A673 (cell line): ENCODE data around the gene G6PD. TPM values are rescaled to one million over a fixed set of nuclear protein-coding genes. Genes with fewer than 3 reads are reported as not detected.

ENCODE experiments used
- BruUV-seq: library from RNA; stranded (reverse); fragments of 400-500 nt; replicated peaks from 2 replicates; lab custom pipeline; 2021; lab: Mats Ljungman, UMichigan
- CTCF ChIA-PET: fragments of 300-600 bp; sonication (Branson Sonifier 250); formaldehyde crosslinking; loops from one replicate; lab custom pipeline; 2022; ENCODE audit warnings: antibody characterized with exemption; lab: Charles Lee
- POLR2A ChIA-PET: fragments of 300-600 bp; sonication (Branson Sonifier 250); formaldehyde crosslinking; loops from one replicate; lab custom pipeline; 2022; ENCODE audit warnings: antibody characterized with exemption; ENCODE audit not compliant: low non-redundant PET; lab: Charles Lee
- DNase-seq: peaks from one replicate; pipeline ENCODE4 v3.0.0-alpha.2; 2015; ENCODE audit warnings: low spot score
- H3K27ac ChIP-seq: fragments of 200-600 bp; sonication (generic); 2 replicates; pipeline ENCODE4 v1.5.1; 2016; ENCODE audit warnings: mixed run types, low read depth, mild to moderate bottlenecking, mixed read lengths, antibody characterized with exemption, low read length; ENCODE audit not compliant: poor library complexity, severe bottlenecking
- H3K27me3 ChIP-seq: fragments of 200-600 bp; sonication (generic); replicated peaks from 2 replicates; pipeline ENCODE4 v1.6.1; 2017; ENCODE audit warnings: mixed run types, low read depth, mild to moderate bottlenecking, mixed read lengths, antibody characterized with exemption, low read length; ENCODE audit not compliant: insufficient read depth, poor library complexity
- H3K36me3 ChIP-seq: fragments of 200-600 bp; sonication (generic); 2 replicates; pipeline ENCODE4 v1.6.1; 2016; ENCODE audit warnings: mixed run types, mild to moderate bottlenecking, mixed read lengths, antibody characterized with exemption, low read length; ENCODE audit not compliant: insufficient read depth, poor library complexity, severe bottlenecking
- H3K4me1 ChIP-seq: fragments of 200-600 bp; sonication (generic); 2 replicates; pipeline ENCODE4 v1.6.1; 2017; ENCODE audit warnings: mixed run types, mild to moderate bottlenecking, mixed read lengths, antibody characterized with exemption, low read length; ENCODE audit not compliant: insufficient read depth, poor library complexity, severe bottlenecking
- H3K4me3 ChIP-seq: fragments of 200-600 bp; sonication (generic); 2 replicates; pipeline ENCODE4 v1.5.1; 2016; ENCODE audit warnings: low read depth, mixed run types, mild to moderate bottlenecking, mixed read lengths, low read length; ENCODE audit not compliant: poor library complexity, severe bottlenecking
- H3K9me3 ChIP-seq: fragments of 200-600 bp; sonication (generic); 2 replicates; pipeline ENCODE4 v1.6.1; 2016; ENCODE audit warnings: mixed run types, low read depth, mild to moderate bottlenecking, mixed read lengths, antibody characterized with exemption, low read length; ENCODE audit not compliant: poor library complexity, severe bottlenecking
- CTCF ChIP-seq: fragments of 300-800, 200-600 bp; sonication (generic); conservative IDR thresholded peaks from 2 replicates; pipeline ENCODE4 v1.5.1; 2017; ENCODE audit warnings: low read depth, mild to moderate bottlenecking, antibody characterized with exemption, low read length, moderate library complexity, mixed read lengths
- EZH2 ChIP-seq: fragments of 200-600 bp; sonication (generic); IDR thresholded peaks from 2 replicates; pipeline ENCODE4 v1.6.1; 2017; ENCODE audit warnings: borderline replicate concordance, low read depth, mild to moderate bottlenecking, mixed read lengths, antibody characterized with exemption, low read length; ENCODE audit not compliant: poor library complexity, severe bottlenecking
- intact Hi-C: fragments of 100-400 bp; cut with micrococcal nuclease; formaldehyde crosslinking; loops from one replicate; pipeline ENCODE4 v1.10.0; 2022; ENCODE audit not compliant: unreplicated experiment
- total RNA-seq: library from RNA; stranded (reverse); gene quantifications from 2 replicates; pipeline ENCODE4 v1.2.3, GENCODE V29; 2021

G6PD gene
- total RNA-seq, 1 experiment from 2014 or later: 203 TPM

GRCh38 chrX:154507673-154508383 lies 38.8 kb downstream of the G6PD start:
- intact Hi-C loops: no loop called here

GRCh38 chrX:154506483-154507332 lies 39.9 kb downstream of the G6PD start:
- ChIA-PET POLR2A (no interaction called here), CTCF (no interaction called here)
- no peak overlapping the region for H3K4me3 ChIP-seq
- BruUV-seq: TSS peak; percentile 36
- no peaks in the 10 kb centered on the region for H3K36me3 ChIP-seq
- no peaks in the 10 kb centered on the region for H3K27me3 ChIP-seq
- DNase-seq: no peak
- intact Hi-C loops: no loop called here
- no peak overlapping the region for H3K27ac ChIP-seq
- TF ChIP-seq CTCF (no peak), EZH2 (no peak)
- H3K4me1 ChIP-seq: no peaks in the 10 kb centered on the region
- H3K9me3 ChIP-seq: no peaks in the 10 kb centered on the region

More at GRCh38 chrX:154507673-154508383, 38.8 kb downstream of the G6PD start:
- Histone ChIP-seq H3K9me3 (no peaks in the 10 kb centered on the region), H3K4me3 (no peak overlapping the region), H3K36me3 (no peaks in the 10 kb centered on the region), H3K27me3 (no peaks in the 10 kb centered on the region), H3K4me1 (no peaks in the 10 kb centered on the region), H3K27ac (no peak overlapping the region)
- no TSS peak for BruUV-seq
- TF ChIP-seq CTCF (no peak), EZH2 (no peak)
- ChIA-PET POLR2A (no interaction called here), CTCF (no interaction called here)
- DNase-seq: no peak

- Histone ChIP-seq H3K27ac (no peak overlapping the region), H3K4me3 (no peak overlapping the region), H3K9me3 (no peaks in the 10 kb centered on the region), H3K27me3 (no peaks in the 10 kb centered on the region), H3K4me1 (no peaks in the 10 kb centered on the region), H3K36me3 (no peaks in the 10 kb centered on the region)
- DNase-seq: no peak
- BruUV-seq: no TSS peak
- CTCF ChIA-PET: no interaction called here
- POLR2A ChIA-PET: no interaction called here
- TF ChIP-seq CTCF: no peak
- TF ChIP-seq EZH2: no peak
- intact Hi-C loops: no loop called here
These were observed 40.9 kb downstream of the G6PD start for GRCh38 chrX:154505734-154506133.
